GM12878 (cell line): Measurements from ENCODE around the gene ATP6V0E1. TPM values are rescaled to one million over a fixed set of nuclear protein-coding genes. Genes with fewer than 3 reads are reported as not detected.

Experiments used
- ATAC-seq: fragments of 200-7000 bp; cut with Tn5 transposase; 3 replicates; pipeline ENCODE4 v1.9.1; 2020; ENCODE audit warnings: mild to moderate bottlenecking, moderate library complexity
- BruUV-seq: library from RNA; stranded (reverse); fragments of 400-500 nt; replicated peaks from 2 replicates; lab custom pipeline; 2021; lab: Mats Ljungman, UMichigan
- CTCF ChIA-PET: fragments of 300-600 bp; sonication (Branson Sonifier 250); formaldehyde crosslinking; extraction: SDS; loops from one replicate; lab custom pipeline; 2021; ENCODE audit warnings: inconsistent platforms; lab: Yijun Ruan, JAX
- POLR2A ChIA-PET: fragments of 350-600 bp; formaldehyde crosslinking; extraction: SDS; loops from one replicate; lab custom pipeline; 2021; ENCODE audit warnings: inconsistent platforms; lab: Charles Lee
- RAD21 ChIA-PET: fragments of 300-600 bp; sonication (Branson Sonifier 250); formaldehyde crosslinking; loops from one replicate; lab custom pipeline; 2023; ENCODE audit warnings: antibody characterized with exemption; ENCODE audit not compliant: unreplicated experiment; lab: Charles Lee
- SMC1A ChIA-PET: fragments of 300-600 bp; sonication (Branson Sonifier 250); formaldehyde crosslinking; loops from one replicate; lab custom pipeline; 2023; ENCODE audit not compliant: unreplicated experiment, uncharacterized antibody; lab: Charles Lee
- DNase-seq: peaks from one replicate; pipeline ENCODE4 v3.0.0-alpha.2; 2011; ENCODE audit warnings: low read depth, low spot score
- FAIRE-seq: peaks from 3 replicates; lab custom pipeline; 2011; peaks lifted over from hg19 to GRCh38; lab: Jason Lieb, UNC
- H2AFZ ChIP-seq: 2 replicates; pipeline ENCODE4 v1.6.0; 2011; ENCODE audit warnings: low read depth, low read length, control low read depth; ENCODE audit not compliant: control insufficient read depth
- H3K27ac ChIP-seq: 2 replicates; pipeline ENCODE4 v1.5.1; 2011; ENCODE audit warnings: control low read depth; ENCODE audit not compliant: control insufficient read depth, insufficient read depth
- H3K27me3 ChIP-seq, 2 experiments: replicated peaks in 1 of 2; 2 replicates each; pipeline versions ENCODE4 v1.6.0 to v1.6.1; 2011; ENCODE audit warnings: low read length in 1 of 2; ENCODE audit not compliant: control insufficient read depth in 2 of 2, insufficient read depth in 2 of 2
- H3K36me3 ChIP-seq, 2 experiments: 2 replicates each; pipeline ENCODE4 v1.5.1; 2011; ENCODE audit warnings: low read length in 1 of 2; ENCODE audit not compliant: control insufficient read depth in 2 of 2, insufficient read depth in 2 of 2
- H3K4me1 ChIP-seq: 2 replicates; pipeline ENCODE4 v1.6.1; 2011; ENCODE audit warnings: mild to moderate bottlenecking, low read length, moderate library complexity, mixed read lengths; ENCODE audit not compliant: control insufficient read depth, insufficient read depth
- H3K4me2 ChIP-seq: 2 replicates; pipeline ENCODE4 v1.6.0; 2011; ENCODE audit warnings: control low read depth; ENCODE audit not compliant: control insufficient read depth, insufficient read depth
- H3K4me3 ChIP-seq: fragments of 200-600 bp; sonication (generic); 2 replicates; pipeline ENCODE4 v1.5.1; 2016
- H3K79me2 ChIP-seq: 2 replicates; pipeline ENCODE4 v1.6.0; 2011; ENCODE audit warnings: low read length; ENCODE audit not compliant: control insufficient read depth, insufficient read depth
- H3K9ac ChIP-seq: 2 replicates; pipeline ENCODE4 v1.8.0; 2011; ENCODE audit warnings: low read length, control low read depth, mixed read lengths; ENCODE audit not compliant: control insufficient read depth, insufficient read depth
- H3K9me3 ChIP-seq: replicated peaks from 3 replicates; pipeline ENCODE4 v1.5.1; 2011; ENCODE audit warnings: mild to moderate bottlenecking, low read length; ENCODE audit not compliant: control insufficient read depth, insufficient read depth
- H4K20me1 ChIP-seq: 2 replicates; pipeline ENCODE4 v1.6.0; 2011; ENCODE audit not compliant: control insufficient read depth, insufficient read depth
- CTCF ChIP-seq, 3 experiments: IDR thresholded peaks in 2 of 3; conservative IDR thresholded peaks in 1 of 3; 2 replicates each; pipeline ENCODE4 v1.5.1; 2011; ENCODE audit warnings: low read depth in 3 of 3, low read length in 3 of 3, mild to moderate bottlenecking in 3 of 3, control low read depth in 2 of 3, moderate library complexity in 2 of 3, inconsistent platforms in 1 of 3, mixed read lengths in 1 of 3; ENCODE audit not compliant: control insufficient read depth in 2 of 3, insufficient read depth in 1 of 3; ENCODE audit errors: extremely low read depth in 1 of 3
- EED ChIP-seq: sonication (generic); IDR thresholded peaks from 2 replicates; pipeline ENCODE4 v1.6.1; 2016; ENCODE audit warnings: antibody characterized with exemption, low read depth
- MTA3 ChIP-seq: IDR thresholded peaks from 2 replicates; pipeline ENCODE4 v1.6.1; 2012; ENCODE audit warnings: low read length, inconsistent platforms, borderline replicate concordance
- NFXL1 ChIP-seq: fragments of 450-650 bp; IDR thresholded peaks from 2 replicates; pipeline ENCODE4 v1.6.1; 2017; ENCODE audit warnings: antibody characterized with exemption, mild to moderate bottlenecking, borderline replicate concordance
- NRF1 ChIP-seq: conservative IDR thresholded peaks from 2 replicates; pipeline ENCODE4 v1.6.1; 2011; ENCODE audit warnings: mild to moderate bottlenecking, low read depth, low read length, improper control_type of control experiment
- SIN3A ChIP-seq: IDR thresholded peaks from 2 replicates; pipeline ENCODE4 v1.6.1; 2012; ENCODE audit warnings: low read depth, low read length, improper control_type of control experiment
- TCF12 ChIP-seq: IDR thresholded peaks from 2 replicates; pipeline ENCODE4 v1.6.1; 2011; ENCODE audit warnings: low read depth, mild to moderate bottlenecking, low read length
- USF1 ChIP-seq: IDR thresholded peaks from 2 replicates; pipeline ENCODE4 v1.6.1; 2011; ENCODE audit warnings: borderline replicate concordance, low read depth, mild to moderate bottlenecking, moderate library complexity, mixed read lengths, low read length; ENCODE audit not compliant: insufficient read depth; ENCODE audit errors: extremely low read length
- ZBTB11 ChIP-seq: fragments of 450-650 bp; formaldehyde crosslinking; IDR thresholded peaks from 2 replicates; pipeline ENCODE4 v1.5.0; 2022; ENCODE audit warnings: mild to moderate bottlenecking, missing genetic modification characterization
- WGBS: methylation state at CpG from one replicate; pipeline ENCODE4 v1.1.6; 2016; ENCODE audit warnings: low lambda C conversion rate; ENCODE audit not compliant: insufficient replicate concordance, insufficient coverage; ENCODE audit errors: missing lambda C conversion rate; 5-methylcytosine and 5-hydroxymethylcytosine counted together
- in situ Hi-C: fragments of 300-500 bp; cut with MboI; formaldehyde crosslinking; loops from 9 replicates; pipeline ENCODE4 v1.14.3; 2018; ENCODE audit warnings: mixed read lengths
- intact Hi-C: fragments of 100-400 bp; cut with micrococcal nuclease; formaldehyde crosslinking; loops from one replicate; pipeline ENCODE4 v1.14.2; 2022; ENCODE audit not compliant: unreplicated experiment
- polyA plus RNA-seq, 11 experiments: library from polyadenylated mRNA; depleted of rRNA in 4 of 11; unstranded in 6 of 11; stranded (reverse) in 5 of 11; fragments of >200 nt; fragmentation: Nextera tagmentation in 4 of 11; fragmentation: Illumina TruSeq in 1 of 11; extraction: Ambion mirVana in 4 of 11; extraction: Trizol in 1 of 11; gene quantifications; 1 replicate in 1 of 11; 2 replicates in 10 of 11; pipeline versions ENCODE4 v1.2.1 to v1.2.3, GENCODE V29; 2011 to 2016; ENCODE audit warnings: inconsistent platforms in 2 of 11, missing spikeins in 2 of 11, low read depth in 1 of 11
- total RNA-seq, 4 experiments: library from RNA; depleted of rRNA in 3 of 4; stranded (reverse); fragments of >200 nt in 3 of 4; fragmentation: Illumina TruSeq in 1 of 4; extraction: Trizol in 1 of 4; gene quantifications; 2 replicates each; pipeline versions ENCODE4 v1.2.1 to v1.2.3, GENCODE V29; 2013 to 2021

Gene ATP6V0E1
- total and polyA plus RNA-seq, 10 of the 15 experiments (the other 5 are each of a cell fraction or from before 2014, with no cell fraction given): 143 to 787 (median 306) TPM

GRCh38 chr5:173001229-173001841 is 17.8 kb downstream of the ATP6V0E1 start (continued):
- no peak for TF ChIP-seq ZBTB11 (CRISPR knock-in tag)
- no peak for TF ChIP-seq NFXL1
- TF ChIP-seq USF1: no peak

GRCh38 chr5:173003360-173003759 is 19.8 kb downstream of the ATP6V0E1 start:
- DNase-seq: no peak
- H3K79me2 ChIP-seq: peaks cover 88% of the 10 kb centered on the region
- SMC1A ChIA-PET: interaction anchor here (2.0 to 2.3 kb wide), 2 partner anchors 32 to 54 kb away, joined by 6 to 20 read pairs; no protein-coding TSS in a partner anchor
- CTCF ChIA-PET: interaction anchor here (0.7 to 2.1 kb wide), 3 partner anchors 18 to 54 kb away, joined by 3 to 7 read pairs (median 5); no protein-coding TSS in a partner anchor
- BruUV-seq: no TSS peak
- H3K4me1 ChIP-seq: peaks cover 25% of the 10 kb centered on the region
- peaks cover 0 to 7% of the 10 kb centered on the region in 2 experiments; a peak in 2 of 4 replicates for H3K36me3 ChIP-seq
- intact Hi-C loops (no loop called here), in situ Hi-C loops (no loop called here)
- RAD21 ChIA-PET: interaction anchor here (0.9 to 2.2 kb wide), 3 partner anchors 18 to 54 kb away, joined by 3 to 15 read pairs (median 5); no protein-coding TSS in a partner anchor
- no peak overlapping the region for H3K4me2 ChIP-seq
- no peaks in the 10 kb centered on the region for H3K27me3 ChIP-seq
- peaks cover 10% of the 10 kb centered on the region for H4K20me1 ChIP-seq
- no peaks in the 10 kb centered on the region for H3K9me3 ChIP-seq
- WGBS: 83% methylated on average over 3 of the region's 3 CpGs
- no peak overlapping the region for H2AFZ ChIP-seq
- no peak for ATAC-seq
- POLR2A ChIA-PET: no interaction called here
- no peak overlapping the region for H3K27ac ChIP-seq
- no peak for FAIRE-seq
- no peak overlapping the region for H3K9ac ChIP-seq
- H3K4me3 ChIP-seq: no peak overlapping the region
- no peak for TF ChIP-seq EED
- TF ChIP-seq TCF12: no peak
- no peak for TF ChIP-seq CTCF (IDR thresholded peaks at IDR 0.05 in 2 of 3, conservative IDR thresholded peaks at IDR 0.05 in 1 of 3; ENCODE audit: control insufficient read depth in 2 of 3, extremely low read depth in 1 of 3, insufficient read depth in 1 of 3, low read depth in 3 of 3, low read length in 3 of 3)
- no peak for TF ChIP-seq NRF1
- no peak for TF ChIP-seq MTA3
- no peak for TF ChIP-seq SIN3A
